IPS-15b (cell line): ENCODE measurements around the gene LONRF2.

Source experiments
- H3K27me3 ChIP-seq: one replicate; pipeline ENCODE4 v1.6.1; 2013; ENCODE audit warnings: low read length; ENCODE audit not compliant: control insufficient read depth, insufficient read depth
- H3K36me3 ChIP-seq: one replicate; pipeline ENCODE4 v1.6.1; 2013; ENCODE audit warnings: low read length; ENCODE audit not compliant: control insufficient read depth, insufficient read depth
- H3K4me1 ChIP-seq: one replicate; pipeline ENCODE4 v1.6.1; 2013; ENCODE audit warnings: mild to moderate bottlenecking, low read length; ENCODE audit not compliant: control insufficient read depth, insufficient read depth
- H3K4me3 ChIP-seq: one replicate; pipeline ENCODE4 v1.5.1; 2013; ENCODE audit warnings: low read depth, low read length
- H3K9ac ChIP-seq: one replicate; pipeline ENCODE4 v1.6.1; 2013; ENCODE audit warnings: low read depth, mild to moderate bottlenecking, low read length
- H3K9me3 ChIP-seq: one replicate; pipeline ENCODE4 v1.6.1; 2013; ENCODE audit warnings: mild to moderate bottlenecking, low read length; ENCODE audit not compliant: control insufficient read depth, insufficient read depth

LONRF2 gene

GRCh38 chr2:100239486-100240210 is 82.7 kb downstream of the LONRF2 start:
- H3K9me3 ChIP-seq = no peaks in the 10 kb centered on the region
- H3K36me3 ChIP-seq = no peaks in the 10 kb centered on the region
- H3K4me3 ChIP-seq = no peak overlapping the region
- H3K4me1 ChIP-seq = no peaks in the 10 kb centered on the region
- H3K27me3 ChIP-seq = no peaks in the 10 kb centered on the region
- no peak overlapping the region for H3K9ac ChIP-seq

- H3K9me3 ChIP-seq = no peaks in the 10 kb centered on the region
- no peaks in the 10 kb centered on the region for H3K4me1 ChIP-seq
- H3K9ac ChIP-seq = no peak overlapping the region
- no peaks in the 10 kb centered on the region for H3K36me3 ChIP-seq
- no peak overlapping the region for H3K4me3 ChIP-seq
- no peaks in the 10 kb centered on the region for H3K27me3 ChIP-seq
These were observed 83.8 kb downstream of the LONRF2 start for GRCh38 chr2:100238471-100238870.

GRCh38 chr2:100237770-100238169 is 84.5 kb downstream of the LONRF2 start:
- no peaks in the 10 kb centered on the region for H3K4me1 ChIP-seq
- no peaks in the 10 kb centered on the region for H3K36me3 ChIP-seq
- no peaks in the 10 kb centered on the region for H3K9me3 ChIP-seq
- H3K9ac ChIP-seq = no peak overlapping the region
- H3K4me3 ChIP-seq = no peak overlapping the region
- H3K27me3 ChIP-seq = no peaks in the 10 kb centered on the region

GRCh38 chr2:100237163-100237562 is 85.1 kb downstream of the LONRF2 start:
- Histone ChIP-seq H3K4me3 (no peak overlapping the region), H3K36me3 (no peaks in the 10 kb centered on the region), H3K9me3 (no peaks in the 10 kb centered on the region), H3K4me1 (no peaks in the 10 kb centered on the region), H3K27me3 (no peaks in the 10 kb centered on the region), H3K9ac (no peak overlapping the region)

GRCh38 chr2:100236166-100236565 is 86.1 kb downstream of the LONRF2 start:
- Histone ChIP-seq H3K4me3 (no peak overlapping the region), H3K9me3 (no peaks in the 10 kb centered on the region), H3K9ac (no peak overlapping the region), H3K27me3 (no peaks in the 10 kb centered on the region), H3K4me1 (no peaks in the 10 kb centered on the region), H3K36me3 (no peaks in the 10 kb centered on the region)

- Histone ChIP-seq H3K27me3 (no peaks in the 10 kb centered on the region), H3K4me3 (no peak overlapping the region), H3K36me3 (no peaks in the 10 kb centered on the region), H3K9ac (no peak overlapping the region), H3K9me3 (no peaks in the 10 kb centered on the region), H3K4me1 (no peaks in the 10 kb centered on the region)
These were observed 86.7 kb downstream of the LONRF2 start for GRCh38 chr2:100235581-100235980.

- no peak overlapping the region for H3K4me3 ChIP-seq
- H3K9me3 ChIP-seq = no peaks in the 10 kb centered on the region
- H3K36me3 ChIP-seq = no peaks in the 10 kb centered on the region
- no peak overlapping the region for H3K9ac ChIP-seq
- H3K27me3 ChIP-seq = no peaks in the 10 kb centered on the region
- no peaks in the 10 kb centered on the region for H3K4me1 ChIP-seq
These were observed 87.2 kb downstream of the LONRF2 start for GRCh38 chr2:100235098-100235497.

GRCh38 chr2:100234141-100234540 is 88.2 kb downstream of the LONRF2 start:
- no peaks in the 10 kb centered on the region for H3K4me1 ChIP-seq

GRCh38 chr2:100233061-100233460 is 89.2 kb downstream of the LONRF2 start:
- H3K36me3 ChIP-seq = no peaks in the 10 kb centered on the region
- no peaks in the 10 kb centered on the region for H3K27me3 ChIP-seq
- no peaks in the 10 kb centered on the region for H3K9me3 ChIP-seq
- H3K4me3 ChIP-seq = no peak overlapping the region
- no peaks in the 10 kb centered on the region for H3K4me1 ChIP-seq
- no peak overlapping the region for H3K9ac ChIP-seq

More at GRCh38 chr2:100234141-100234540, 88.2 kb downstream of the LONRF2 start:
- Histone ChIP-seq H3K9me3 (no peaks in the 10 kb centered on the region), H3K27me3 (no peaks in the 10 kb centered on the region), H3K4me3 (no peak overlapping the region), H3K36me3 (no peaks in the 10 kb centered on the region), H3K9ac (no peak overlapping the region)

- Histone ChIP-seq H3K4me3 (no peak overlapping the region), H3K27me3 (no peaks in the 10 kb centered on the region), H3K4me1 (no peaks in the 10 kb centered on the region), H3K36me3 (no peaks in the 10 kb centered on the region), H3K9ac (no peak overlapping the region), H3K9me3 (no peaks in the 10 kb centered on the region)
These were observed 91.5 kb downstream of the LONRF2 start for GRCh38 chr2:100230754-100231153.

GRCh38 chr2:100228967-100229366 is 93.3 kb downstream of the LONRF2 start:
- no peaks in the 10 kb centered on the region for H3K36me3 ChIP-seq
- no peaks in the 10 kb centered on the region for H3K4me1 ChIP-seq
- H3K9ac ChIP-seq = no peak overlapping the region
- H3K27me3 ChIP-seq = no peaks in the 10 kb centered on the region
- no peak overlapping the region for H3K4me3 ChIP-seq
- no peaks in the 10 kb centered on the region for H3K9me3 ChIP-seq

GRCh38 chr2:100228415-100228814 is 93.9 kb downstream of the LONRF2 start:
- Histone ChIP-seq H3K4me1 (no peaks in the 10 kb centered on the region), H3K4me3 (no peak overlapping the region), H3K9ac (no peak overlapping the region), H3K9me3 (no peaks in the 10 kb centered on the region), H3K27me3 (no peaks in the 10 kb centered on the region), H3K36me3 (no peaks in the 10 kb centered on the region)
